Measurements from ENCODE around the gene COX6B2.
"Not testable (repeated sequence)": the region's sequence is repeated elsewhere in the genome, so short reads cannot be mapped to it uniquely, and the experiment has no call there.

COX6B2 gene, protein sequence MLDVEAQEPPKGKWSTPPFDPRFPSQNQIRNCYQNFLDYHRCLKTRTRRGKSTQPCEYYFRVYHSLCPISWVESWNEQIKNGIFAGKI
- total RNA-seq, result 0 to 0.66 (median 0) reads per million in 17 experiments

- DNase-seq, result no peak
These were observed at the start of gene COX6B2 for GRCh38 chr19:55354698-55355212. TSS of gene COX6B2 (minus strand) at chr19:55354719. CDS start at chr19:55354521, 198 bp downstream.

- DNase-seq, result no peak
These were observed 48.0 kb upstream of the COX6B2 start for GRCh38 chr19:55402509-55402908.

- DNase-seq, result not testable (repeated sequence)
These were observed 46.9 kb upstream of the COX6B2 start for GRCh38 chr19:55401390-55401789.

DNA sequence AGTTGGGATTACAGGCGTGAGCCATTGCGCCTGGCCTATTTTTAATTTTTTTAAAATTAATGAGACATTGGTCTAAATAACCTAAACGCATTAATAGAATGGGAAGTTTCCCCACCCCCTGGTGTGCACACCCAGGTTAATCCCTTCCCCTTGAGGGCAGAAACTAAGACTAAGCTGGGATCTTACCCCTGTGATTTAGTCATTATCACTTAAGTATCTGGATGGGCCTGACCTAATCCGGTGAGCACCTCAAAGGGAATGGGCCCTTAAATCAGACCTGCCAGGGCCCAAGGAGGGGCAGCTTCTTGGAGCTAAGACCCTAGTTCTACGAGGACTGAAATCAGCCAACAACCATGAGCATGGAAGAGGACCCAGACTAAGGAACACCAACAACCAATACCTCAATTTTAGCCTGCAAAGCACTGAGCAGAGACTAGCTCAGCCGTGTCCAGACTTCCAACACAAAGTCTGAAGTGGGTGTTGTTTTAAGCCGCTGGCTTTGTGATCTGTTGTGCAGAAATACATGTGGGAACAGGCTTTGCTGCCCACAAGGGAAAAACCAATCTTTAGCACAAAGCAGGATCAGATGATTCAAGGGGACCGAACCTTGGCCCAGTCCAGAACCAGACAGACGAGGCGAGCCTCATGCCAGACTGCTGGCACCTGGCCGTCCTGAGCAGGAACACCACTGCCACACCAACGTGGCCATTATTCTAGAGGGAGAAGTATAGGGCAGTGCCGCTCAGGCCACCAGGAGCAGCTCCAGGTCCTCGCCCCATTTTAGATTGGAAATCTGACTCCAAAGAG lies 46.0 kb upstream of the COX6B2 start:
- DNase-seq, result no peak

DNA sequence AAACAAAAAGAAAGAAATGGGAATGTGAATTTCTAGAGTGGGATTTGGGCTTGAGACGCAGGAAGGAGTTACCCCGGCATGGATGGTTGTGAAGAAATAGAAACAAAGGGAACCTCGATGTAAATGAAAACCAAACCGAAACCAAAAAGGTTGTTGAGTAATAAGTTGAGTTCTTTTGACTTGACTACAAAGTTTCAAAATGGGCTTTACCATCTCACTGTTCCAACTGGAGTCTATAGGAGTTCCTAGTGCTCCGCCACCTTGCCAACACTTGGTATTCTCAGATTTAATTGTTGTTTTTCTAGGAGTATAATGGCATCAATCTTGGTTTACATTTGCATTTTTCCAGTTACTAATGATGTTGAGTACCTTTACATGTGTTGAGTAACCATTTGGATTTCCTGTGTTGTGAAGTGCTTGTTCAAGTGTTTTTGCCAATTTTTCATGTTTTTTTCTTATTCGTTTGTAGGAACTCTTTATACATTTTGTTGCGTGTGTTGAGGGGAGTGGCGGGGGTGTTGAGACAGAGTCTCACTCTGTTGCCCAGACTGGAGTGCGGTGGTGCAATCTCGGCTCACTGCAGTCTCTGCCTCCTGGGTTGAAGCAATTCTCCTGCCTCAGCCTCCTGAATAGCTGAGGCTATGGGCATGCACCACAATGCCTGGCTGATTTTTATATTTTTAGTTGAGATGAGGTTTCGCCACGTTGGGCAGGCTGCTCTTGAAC lies 43.8 kb upstream of the COX6B2 start:
- DNase-seq, result peak in 3 of 4 experiments; percentile 46 to 58 (median 51)

DNA sequence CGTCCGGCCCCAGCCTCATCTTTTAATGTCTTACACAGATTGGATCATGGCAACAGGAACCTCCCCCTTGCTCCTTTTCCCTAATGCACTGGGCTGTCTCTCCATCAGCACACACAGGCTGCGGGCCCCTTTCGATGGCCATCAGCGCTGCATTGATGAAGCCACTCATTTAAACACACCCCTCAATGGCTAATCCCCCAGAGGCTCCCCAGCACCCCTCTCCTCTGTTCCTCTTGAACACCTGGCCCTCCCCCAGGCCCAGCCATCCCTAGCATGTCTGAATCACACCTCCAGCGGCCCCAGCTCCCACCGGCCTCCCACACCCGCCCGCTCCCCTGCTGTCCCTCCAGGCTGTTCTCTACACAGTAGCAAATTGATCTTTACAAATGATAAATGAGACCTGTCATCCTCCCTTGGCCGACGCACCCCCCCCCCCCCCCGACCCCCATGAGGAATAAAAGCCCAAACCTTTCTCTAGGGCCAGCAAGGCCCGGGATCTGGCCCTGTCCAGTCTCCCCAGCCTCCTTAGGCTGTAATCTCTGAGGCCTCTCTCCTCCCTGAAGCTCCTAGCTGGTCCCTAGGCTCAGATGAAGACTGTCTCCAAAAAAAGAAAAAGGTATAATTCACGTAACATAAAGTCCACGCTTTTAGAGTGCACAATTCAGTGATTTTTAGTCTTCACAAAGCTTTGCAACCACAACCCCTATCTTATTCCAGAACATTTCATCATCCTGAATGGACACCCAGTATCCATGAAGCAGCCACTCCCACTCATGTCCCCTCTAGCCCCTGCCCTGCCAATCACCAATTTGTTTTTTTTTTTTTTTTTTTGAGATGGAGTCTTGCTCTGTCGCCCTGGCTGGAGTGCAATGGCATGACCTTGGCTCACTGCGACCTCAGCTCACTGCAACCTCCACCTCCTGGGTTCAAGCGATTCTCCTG lies 38.6 kb upstream of the COX6B2 start:
- DNase-seq, result no peak

DNA sequence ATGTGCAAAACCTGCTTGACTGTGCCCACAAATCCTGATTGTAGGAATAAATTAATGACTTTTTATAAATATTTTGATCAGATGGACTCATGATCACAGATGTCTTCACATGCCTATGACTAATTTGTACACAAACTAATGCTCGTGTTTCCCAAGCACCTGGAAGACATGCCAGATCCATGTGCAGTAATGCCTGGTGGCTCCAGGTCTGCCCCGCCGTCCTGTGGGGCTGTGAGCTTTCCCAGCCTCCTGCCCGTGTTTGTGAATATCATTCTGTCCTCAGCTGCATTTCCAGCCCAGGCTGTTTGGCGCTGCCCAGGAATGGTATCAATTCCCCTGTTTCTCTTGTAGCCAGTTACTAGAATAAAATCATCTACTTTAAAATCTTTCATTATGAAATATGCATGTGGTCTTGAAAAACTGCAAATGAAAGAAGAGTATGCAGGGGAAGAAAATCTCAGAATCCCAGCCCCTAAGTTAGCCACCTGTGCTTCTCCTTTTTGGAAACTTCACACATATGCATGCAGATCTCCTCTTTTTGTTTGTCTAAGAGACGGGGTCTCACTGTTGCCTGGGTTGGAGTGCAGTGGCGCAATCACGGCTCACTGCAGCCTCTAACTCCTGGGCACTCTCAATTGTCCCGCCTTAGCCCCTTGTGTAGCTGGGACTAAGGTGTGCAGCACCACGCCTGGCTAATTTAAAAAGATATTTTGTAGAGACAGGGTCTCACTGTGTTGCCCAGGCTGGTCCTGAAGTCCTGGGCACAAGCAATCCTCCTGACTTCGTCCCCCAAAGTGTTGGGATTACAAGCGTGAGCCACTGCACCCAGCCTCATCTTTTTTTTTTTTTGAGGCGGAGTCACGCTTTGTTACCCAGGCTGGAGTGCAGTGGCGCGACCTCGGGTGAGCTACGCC lies 37.4 kb upstream of the COX6B2 start:
- DNase-seq, result no peak

- no peak for DNase-seq
These were observed 36.7 kb upstream of the COX6B2 start for GRCh38 chr19:55391191-55391670.

DNA sequence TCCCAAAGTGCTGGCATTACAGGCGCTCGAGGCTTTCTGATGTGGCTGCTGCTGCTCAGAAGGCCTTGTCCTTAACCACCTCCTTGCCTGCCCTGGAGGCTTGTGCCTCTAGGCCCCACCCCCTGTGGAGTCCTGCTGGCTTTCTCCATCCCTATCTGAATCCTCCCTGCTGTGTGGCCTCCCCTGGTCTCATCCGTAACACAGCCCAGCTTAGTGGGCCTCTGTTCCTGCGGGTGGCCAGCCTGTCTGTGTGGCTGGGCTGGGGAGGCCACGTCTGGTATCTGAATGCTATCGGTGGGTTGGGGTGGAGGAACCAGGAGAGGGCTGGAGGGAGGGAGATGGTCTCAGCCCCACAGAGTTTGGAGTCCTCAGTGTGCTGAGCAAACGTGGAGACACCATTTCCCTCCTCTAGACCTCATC lies 36.0 kb upstream of the COX6B2 start:
- no peak for DNase-seq

GRCh38 chr19:55389386-55390317 lies 35.1 kb upstream of the COX6B2 start:
- no peak for DNase-seq

DNA sequence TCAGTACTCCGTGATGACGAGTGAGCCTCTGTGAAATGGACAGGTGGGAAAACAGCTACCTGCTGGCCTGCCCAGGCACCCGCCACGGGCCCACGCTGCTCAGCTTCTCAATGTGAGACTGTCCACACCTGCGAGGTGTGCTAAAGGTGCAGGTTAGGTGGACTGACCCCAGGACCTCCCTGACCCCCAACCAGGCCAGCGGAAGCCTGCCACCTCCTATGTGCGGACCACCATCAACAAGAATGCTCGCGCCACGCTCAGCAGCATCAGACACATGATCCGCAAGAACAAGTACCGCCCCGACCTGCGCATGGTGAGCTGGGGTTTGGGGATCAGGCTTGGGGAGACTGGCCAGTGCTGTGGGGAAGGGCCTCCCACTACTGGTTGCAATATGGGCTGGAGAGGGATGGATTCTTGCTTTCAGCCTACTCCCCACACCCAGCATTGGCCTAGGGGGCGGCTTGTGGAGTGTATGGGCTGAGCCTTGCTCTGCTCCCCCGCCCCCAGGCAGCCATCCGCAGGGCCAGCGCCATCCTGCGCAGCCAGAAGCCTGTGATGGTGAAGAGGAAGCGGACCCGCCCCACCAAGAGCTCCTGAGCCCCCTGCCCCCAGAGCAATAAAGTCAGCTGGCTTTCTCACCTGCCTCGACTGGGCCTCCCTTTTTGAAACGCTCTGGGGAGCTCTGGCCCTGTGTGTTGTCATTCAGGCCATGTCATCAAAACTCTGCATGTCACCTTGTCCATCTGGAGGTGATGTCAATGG lies 33.4 kb upstream of the COX6B2 start:
- no peak for DNase-seq

DNA sequence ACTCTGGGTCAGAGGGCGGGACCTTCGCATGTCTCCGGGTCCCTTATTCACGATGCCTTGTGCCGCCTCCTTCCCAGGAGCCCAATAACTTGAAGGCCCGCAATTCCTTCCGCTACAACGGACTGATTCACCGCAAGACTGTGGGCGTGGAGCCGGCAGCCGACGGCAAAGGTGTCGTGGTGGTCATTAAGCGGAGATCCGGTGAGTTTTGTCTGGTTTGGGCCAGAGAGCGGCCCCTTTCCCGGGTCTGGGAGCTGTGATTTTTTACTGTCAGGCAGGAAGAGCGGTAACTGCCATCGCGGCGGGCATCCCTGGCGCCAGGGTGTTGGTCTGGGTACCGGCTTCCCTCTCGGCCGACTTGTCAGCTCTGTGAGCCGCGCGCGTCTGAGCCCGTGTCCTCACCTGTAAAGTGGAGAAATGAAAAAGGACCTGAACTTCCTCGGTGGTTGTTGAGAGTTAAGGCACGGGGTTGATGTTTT lies 32.0 kb upstream of the COX6B2 start:
- peak in 3 of 4 experiments; percentile 17 to 42 (median 19) for DNase-seq

DNA sequence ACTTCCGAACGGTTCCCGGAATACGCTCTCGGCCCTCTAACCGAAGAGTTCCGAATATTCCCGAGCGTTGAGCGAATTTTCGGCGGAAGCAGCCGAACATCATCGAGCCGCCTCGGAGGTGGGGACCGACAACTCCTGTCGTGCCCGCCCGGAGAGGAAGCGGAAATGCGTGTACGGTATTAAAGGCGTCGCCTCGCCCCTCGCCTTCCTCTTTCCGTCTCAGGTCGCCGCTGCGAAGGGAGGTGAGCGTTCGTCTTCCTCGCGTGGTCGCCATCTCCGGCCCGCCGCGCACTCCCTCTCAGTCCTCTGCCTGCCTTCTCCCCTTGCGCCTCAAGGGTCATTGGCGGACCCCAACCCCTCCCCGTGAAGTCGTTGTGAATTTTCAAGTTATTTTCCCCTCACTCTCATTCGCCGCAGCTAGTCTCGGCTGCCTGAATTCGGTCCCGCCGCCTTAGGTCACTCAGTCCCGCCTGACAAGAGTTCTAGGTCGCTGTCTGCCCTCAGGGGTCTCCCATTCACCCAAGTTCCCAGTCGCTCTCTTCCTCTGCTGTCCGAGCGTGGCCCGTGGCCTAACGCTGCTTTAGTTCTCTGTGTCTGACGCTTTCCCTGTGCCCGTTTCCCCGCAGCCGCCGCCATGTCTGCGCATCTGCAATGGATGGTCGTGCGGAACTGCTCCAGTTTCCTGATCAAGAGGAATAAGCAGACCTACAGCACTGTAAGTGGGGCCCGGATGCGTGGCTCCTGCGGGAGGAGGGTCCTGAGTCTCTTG lies 31.4 kb upstream of the COX6B2 start, which contains the start of gene RPL28:
Gene RPL28 (plus strand): TSS at position 209 of the 769 bp plus-strand sequence. CDS start 426 bp downstream, at position 635.
- DNase-seq, result peak; percentile 99 to 100 (median 100)

DNA sequence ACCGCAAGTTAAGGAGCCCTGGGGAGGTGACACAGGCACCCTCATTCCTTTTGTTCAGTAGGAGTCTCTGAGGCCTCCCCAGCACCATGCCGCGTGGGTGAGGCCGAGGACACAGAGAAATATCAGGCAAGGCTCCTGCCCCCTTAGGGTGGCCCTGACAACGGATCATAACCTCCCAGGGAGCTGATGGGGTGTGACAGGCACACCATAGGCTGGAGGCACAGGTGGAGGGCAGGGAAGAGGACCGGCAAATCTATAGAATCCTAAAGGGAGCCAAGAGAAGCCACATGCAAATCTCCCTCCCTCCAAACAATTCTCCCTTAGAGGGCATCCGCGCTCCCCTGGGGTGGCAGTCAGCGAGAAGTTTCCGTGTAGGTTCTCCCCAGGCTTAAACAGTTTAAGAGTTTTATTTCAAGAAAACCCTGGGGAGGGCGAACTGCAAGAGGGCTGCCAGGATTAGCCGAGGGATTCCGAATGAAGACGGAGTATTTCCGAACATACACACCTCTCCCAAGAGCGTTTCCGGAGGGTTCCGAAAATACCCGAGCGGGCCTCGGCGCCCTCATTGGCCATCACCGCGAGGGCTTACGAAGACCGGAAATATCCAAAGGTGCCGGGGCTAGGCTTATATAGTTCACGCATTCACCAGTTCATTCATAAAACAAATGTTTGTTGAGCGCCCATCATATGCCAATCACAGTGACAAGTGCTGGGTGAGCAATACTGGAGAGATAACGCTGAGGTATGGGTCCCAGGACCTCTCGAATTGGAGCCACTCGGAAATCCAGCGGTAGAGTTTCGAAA lies 30.6 kb upstream of the COX6B2 start:
- peak; percentile 96 to 97 (median 96) for DNase-seq

GRCh38 chr19:55384131-55384919 lies 29.8 kb upstream of the COX6B2 start, which contains the start of gene TMEM238:
TSS of gene TMEM238 (minus strand) at chr19:55384292. CDS start at chr19:55384259, 33 bp downstream.
- peak; percentile 41 to 55 (median 52) for DNase-seq

All from suppressor macrophage (primary cell).